ENCODE measurements around the gene ANGEL1.

GRCh38 chr14:76774821-76775694 lies 37.6 kb downstream of the ANGEL1 start:
- TF ChIP-seq, protein P1, sequence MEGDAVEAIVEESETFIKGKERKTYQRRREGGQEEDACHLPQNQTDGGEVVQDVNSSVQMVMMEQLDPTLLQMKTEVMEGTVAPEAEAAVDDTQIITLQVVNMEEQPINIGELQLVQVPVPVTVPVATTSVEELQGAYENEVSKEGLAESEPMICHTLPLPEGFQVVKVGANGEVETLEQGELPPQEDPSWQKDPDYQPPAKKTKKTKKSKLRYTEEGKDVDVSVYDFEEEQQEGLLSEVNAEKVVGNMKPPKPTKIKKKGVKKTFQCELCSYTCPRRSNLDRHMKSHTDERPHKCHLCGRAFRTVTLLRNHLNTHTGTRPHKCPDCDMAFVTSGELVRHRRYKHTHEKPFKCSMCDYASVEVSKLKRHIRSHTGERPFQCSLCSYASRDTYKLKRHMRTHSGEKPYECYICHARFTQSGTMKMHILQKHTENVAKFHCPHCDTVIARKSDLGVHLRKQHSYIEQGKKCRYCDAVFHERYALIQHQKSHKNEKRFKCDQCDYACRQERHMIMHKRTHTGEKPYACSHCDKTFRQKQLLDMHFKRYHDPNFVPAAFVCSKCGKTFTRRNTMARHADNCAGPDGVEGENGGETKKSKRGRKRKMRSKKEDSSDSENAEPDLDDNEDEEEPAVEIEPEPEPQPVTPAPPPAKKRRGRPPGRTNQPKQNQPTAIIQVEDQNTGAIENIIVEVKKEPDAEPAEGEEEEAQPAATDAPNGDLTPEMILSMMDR (IDR thresholded peaks at IDR 0.05), result no peak
- TF ChIP-seq POLR2A (IDR thresholded peaks at IDR 0.05), result no peak

All from testis (tissue), 2 donors.